ENCODE data around the gene CCDC88C.
"Not testable (repeated sequence)": the region's sequence is repeated elsewhere in the genome, so short reads cannot be mapped to it uniquely, and the experiment has no call there.

The CCDC88C gene

GRCh38 chr14:91418387-91419043, 895 bp upstream of the CCDC88C start:
- in situ Hi-C loops (cut with MboI; ENCODE audit: low sequenced_read_pairs) = no loop called here

GRCh38 chr14:91417983-91418386, 365 bp upstream of the CCDC88C start:
- in situ Hi-C loops (cut with MboI; ENCODE audit: low sequenced_read_pairs) = no loop called here

DNA sequence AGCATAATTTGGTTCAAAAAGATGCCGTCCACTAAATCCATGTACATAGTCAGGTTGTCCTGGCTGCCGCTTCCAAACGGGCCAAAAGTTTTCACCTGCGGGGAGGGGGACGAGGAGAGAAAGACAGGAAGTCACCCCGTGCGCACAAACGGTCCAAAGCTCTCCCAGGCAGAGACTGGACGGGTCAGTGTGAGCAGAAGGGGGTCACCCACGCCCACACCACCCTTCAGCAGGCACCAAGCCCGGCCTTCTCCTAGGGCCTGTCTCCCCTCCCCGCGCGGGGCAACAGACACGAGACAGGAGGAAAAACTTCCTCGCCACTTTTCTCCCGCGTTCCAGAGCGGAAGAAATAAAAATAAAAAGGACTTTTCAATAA, 888 bp downstream of the CCDC88C start:
- in situ Hi-C loops (cut with MboI; ENCODE audit: low sequenced_read_pairs) = no loop called here

DNA sequence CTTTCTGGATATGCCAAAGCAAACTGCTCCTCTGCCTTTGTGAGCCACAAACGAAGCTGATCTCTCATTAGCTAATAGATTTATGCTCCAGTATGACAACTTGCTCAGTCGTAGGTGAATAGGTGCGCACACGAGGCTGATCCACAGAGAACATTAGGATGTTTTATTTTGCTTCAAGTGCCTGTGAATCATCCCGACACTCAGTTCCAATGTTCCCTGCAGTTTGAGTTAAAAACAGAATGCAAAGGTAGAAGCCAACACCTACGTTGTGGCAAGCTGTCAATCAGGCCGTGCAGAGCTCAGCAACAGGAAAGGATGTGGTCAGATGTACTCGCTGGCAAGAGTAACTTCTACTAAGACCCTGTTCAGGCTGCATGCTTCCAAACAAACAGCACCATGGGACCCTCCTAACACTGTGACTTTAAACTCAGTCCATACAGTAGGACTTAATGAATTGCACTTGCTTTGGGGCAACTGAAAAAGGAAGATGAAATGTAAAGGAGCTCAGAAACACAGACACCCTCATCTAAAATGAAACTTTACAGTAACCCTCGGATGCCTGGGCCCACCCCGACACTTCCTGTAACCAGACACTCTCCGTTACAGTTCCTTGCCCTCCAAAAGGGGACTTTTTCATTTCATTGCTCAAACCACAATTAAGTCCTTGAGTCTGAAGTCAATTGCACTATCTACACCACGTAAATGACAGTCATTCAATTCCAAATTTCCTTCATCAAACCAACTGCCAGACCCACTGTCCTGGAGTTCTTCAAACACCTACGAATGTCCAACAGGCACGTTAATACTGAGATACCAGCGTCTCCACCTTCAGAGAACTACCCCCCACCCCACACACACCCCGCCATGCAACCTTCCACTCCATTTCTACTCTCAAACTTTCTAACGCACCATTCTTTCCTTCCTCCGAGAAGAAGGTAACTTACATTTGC, 1.6 kb downstream of the CCDC88C start:
- in situ Hi-C loops (cut with MboI; ENCODE audit: low sequenced_read_pairs) = no loop called here

DNA sequence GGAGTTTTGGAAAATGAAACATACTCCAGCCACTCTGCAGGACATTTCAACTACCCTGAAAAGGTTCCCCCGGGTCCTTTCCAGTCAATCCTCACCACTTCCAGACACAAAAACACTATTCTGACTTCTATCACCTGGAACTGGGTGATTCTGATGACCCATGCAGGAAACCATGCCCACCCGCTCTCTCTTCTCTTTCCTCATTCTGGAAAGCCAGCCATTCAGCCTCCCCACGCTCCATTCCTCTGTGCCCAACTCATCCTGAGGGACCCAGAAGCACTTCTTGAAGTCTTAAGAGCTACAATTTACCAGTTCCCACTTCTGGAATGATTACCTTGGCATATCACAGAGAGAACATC, 3.2 kb downstream of the CCDC88C start:
- in situ Hi-C loops (cut with MboI; ENCODE audit: low sequenced_read_pairs) = no loop called here

DNA sequence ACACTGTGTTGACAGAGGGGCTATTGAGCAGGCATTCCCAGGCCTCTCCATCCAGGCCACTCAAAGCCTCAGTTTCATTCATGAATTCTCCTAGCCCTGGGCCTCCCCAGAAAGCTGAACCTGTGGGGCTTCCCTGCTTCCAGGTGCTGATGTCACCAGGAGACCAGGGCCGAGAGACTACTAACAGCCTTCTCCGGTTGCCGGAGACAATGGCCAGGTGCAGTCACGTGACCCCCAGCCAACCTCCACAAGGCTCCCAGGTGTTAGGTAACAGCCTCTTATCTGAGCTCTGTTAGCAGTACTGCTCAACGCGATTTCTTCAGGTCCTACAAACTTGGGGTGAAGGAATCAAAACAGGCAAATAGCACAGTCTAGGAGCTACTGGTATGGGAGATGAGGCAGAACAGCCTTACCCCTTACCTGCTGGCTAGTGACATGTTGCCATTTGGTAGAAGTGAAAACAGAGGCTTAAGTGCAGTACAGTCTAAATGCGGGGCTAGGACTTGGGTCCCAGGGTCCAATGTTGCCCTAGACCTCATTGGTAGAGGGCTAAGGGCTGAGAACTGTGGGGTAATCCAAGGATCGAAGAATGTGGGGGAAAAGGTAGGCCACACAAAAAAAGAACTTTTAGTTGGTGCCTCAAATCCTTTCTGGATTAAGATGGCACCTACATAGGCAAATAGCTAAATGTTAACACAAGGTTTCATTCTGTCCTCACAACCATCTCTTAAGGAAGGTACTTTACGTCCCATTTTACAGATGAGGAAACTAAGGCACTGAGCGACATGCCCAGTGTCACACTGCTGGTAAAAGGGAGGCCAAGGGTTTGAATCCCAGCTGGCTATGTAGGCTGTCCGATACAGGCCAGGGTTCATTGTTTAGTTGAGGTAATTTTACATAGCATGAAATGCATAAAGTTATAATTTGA, 3.8 kb downstream of the CCDC88C start:
- in situ Hi-C loops (cut with MboI; ENCODE audit: low sequenced_read_pairs) = no loop called here

- in situ Hi-C loops (cut with MboI; ENCODE audit: low sequenced_read_pairs) = no loop called here
Observed at GRCh38 chr14:91412939-91413338, 4.7 kb downstream of the CCDC88C start.

GRCh38 chr14:91410771-91411536, 6.7 kb downstream of the CCDC88C start:
- in situ Hi-C loops (cut with MboI; ENCODE audit: low sequenced_read_pairs) = no loop called here

DNA sequence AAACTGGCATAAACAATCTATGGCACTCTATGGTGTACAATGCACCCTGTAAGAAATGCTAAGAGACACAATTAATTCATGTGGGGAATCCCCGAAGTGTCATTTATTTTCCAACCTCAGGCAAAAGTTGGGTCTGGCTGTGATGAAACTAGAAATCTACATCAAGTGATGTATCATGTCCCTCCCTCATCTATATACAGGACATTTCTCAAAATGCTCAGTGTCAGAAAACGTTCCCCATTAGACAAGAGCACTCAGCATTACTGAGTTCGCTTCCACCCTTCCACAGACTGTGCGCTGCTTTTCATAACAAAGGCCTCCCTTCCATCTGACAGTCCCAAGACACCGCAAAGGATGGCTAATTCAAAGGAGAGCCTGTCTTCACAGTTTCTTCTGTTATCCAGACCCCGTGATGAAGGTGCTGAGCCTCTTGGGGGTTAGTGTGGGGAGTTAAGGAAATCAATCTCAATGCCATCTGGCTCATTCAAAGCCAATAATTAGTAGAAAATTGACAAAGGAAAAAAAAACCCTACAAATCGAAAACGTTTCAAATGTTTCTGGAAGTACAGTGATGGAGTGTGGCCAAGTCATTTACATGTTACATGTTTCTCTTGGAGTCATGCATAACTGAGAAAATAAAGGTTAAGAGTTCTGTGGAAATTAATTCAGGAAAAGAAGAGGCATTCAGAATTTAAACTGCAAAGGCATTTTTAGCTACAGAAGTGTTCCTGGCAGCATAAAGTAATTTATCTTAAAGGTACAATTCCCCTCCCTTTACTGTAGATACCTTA, 7.5 kb downstream of the CCDC88C start:
- in situ Hi-C loops (cut with MboI; ENCODE audit: low sequenced_read_pairs) = no loop called here

GRCh38 chr14:91409240-91409639, 8.4 kb downstream of the CCDC88C start:
- in situ Hi-C loops (cut with MboI; ENCODE audit: low sequenced_read_pairs) = not testable (repeated sequence)

- in situ Hi-C loops (cut with MboI; ENCODE audit: low sequenced_read_pairs) = no loop called here
Observed at GRCh38 chr14:91406982-91407381, 10.6 kb downstream of the CCDC88C start.

DNA sequence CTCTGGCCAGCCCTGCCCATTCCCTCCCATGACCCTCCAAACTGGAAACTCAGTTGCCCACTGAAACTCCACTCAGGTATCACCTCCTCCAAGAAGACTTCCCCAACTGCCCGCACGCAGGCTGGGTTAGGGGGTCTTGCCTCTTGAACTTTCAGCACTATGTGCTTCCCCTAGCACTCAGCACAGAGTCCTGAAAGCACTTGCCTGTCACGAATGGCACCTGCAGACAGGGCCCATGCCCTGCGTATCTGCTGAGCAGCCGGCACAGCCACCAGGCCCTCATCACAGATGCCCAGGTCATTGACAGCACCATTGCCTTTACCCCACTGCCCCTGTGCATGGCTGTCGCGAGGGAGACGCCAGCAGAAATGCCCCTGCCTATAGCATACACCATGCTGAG, 11.2 kb downstream of the CCDC88C start:
- in situ Hi-C loops (cut with MboI; ENCODE audit: low sequenced_read_pairs) = no loop called here

DNA sequence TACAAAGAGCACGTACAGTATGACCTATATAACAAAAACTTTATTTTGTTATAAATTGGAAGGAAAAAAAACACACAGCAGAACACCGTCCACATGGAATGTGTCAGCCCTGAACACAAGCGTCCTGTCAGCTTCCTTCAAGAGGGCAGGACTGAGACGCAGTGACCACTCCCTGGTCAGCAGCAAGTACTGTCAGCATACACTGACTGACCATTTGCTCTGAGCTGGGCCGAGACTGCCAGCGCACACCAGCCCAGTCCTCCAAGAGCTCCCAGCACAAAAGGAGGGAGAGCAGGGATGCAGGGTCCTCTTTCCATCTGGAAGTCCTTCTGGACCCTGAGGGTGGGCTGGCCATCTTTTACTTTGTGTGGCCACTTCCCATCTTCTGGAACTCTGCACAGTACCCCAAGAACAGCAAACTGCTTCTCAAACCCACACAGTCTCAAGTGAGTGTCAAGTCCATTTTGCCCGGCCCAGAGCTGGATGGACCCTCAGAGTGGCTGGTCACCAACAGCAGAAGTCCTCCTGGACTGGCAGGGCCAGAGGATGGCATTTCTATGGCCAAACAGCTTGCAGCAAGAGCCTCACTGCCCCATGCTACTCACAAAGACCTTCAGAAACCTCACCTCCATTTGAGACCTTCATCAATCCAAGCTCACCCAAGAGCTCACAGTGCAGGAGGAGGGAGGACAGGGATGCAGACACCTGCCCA, 11.7 kb downstream of the CCDC88C start:
- in situ Hi-C loops (cut with MboI; ENCODE audit: low sequenced_read_pairs) = no loop called here

- in situ Hi-C loops (cut with MboI; ENCODE audit: low sequenced_read_pairs) = no loop called here
Observed at GRCh38 chr14:91405241-91405721, 12.3 kb downstream of the CCDC88C start.

DNA sequence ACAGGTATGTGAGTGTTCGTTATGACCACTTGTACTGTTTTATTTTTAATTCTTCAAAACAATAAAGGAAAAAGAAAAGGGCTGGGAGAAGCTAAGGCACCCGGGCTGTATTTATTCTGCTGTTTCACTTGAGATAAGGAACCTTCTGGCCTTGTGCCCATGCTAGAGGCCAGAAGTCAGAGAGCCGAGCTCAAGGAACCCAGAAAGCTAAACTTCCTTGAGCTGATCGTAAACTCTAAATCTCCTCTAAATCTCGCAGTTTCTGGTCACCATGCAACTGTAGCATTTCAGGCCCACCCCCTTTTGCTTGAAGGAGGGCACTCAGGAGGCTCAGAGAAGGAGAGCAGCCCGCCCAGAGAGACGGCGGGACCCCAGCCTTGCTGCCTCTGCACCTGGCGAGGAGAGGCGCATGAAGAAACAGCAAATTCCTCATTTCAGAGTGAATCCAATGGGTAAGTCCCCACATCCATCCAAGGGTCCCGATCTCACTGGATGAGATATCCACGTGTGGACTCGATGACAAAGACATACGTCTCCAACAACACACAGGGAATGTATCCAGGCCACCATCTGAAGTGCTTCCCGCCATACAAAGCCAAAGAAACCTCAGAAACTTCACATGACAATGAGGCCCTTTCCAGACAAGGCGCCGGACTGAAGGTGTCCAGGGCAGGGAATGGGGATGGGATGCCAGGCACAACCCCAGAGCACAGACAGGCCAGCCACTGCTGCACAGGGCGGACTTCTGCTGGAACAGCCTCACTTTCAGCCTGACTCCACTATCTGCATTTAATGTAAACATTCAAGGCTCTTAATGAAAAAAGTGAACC, 14.6 kb downstream of the CCDC88C start:
- in situ Hi-C loops (cut with MboI; ENCODE audit: low sequenced_read_pairs) = no loop called here

- in situ Hi-C loops (cut with MboI; ENCODE audit: low sequenced_read_pairs) = no loop called here
Observed at GRCh38 chr14:91402348-91402747, 15.3 kb downstream of the CCDC88C start.

GRCh38 chr14:91401751-91402150, 15.9 kb downstream of the CCDC88C start:
- in situ Hi-C loops (cut with MboI; ENCODE audit: low sequenced_read_pairs) = no loop called here

- in situ Hi-C loops (cut with MboI; ENCODE audit: low sequenced_read_pairs) = no loop called here
Observed at GRCh38 chr14:91400696-91401095, 16.9 kb downstream of the CCDC88C start.
